WTC11 (cell line): Measurements from ENCODE around the gene TSPAN5. TPM values are rescaled to one million over a fixed set of nuclear protein-coding genes. Genes with fewer than 3 reads are reported as not detected.

Source experiments
- ATAC-seq: fragments of 200-7000 bp; cut with Tn5 transposase; 2 replicates; pipeline ENCODE4 v1.10.0; 2021; ENCODE audit warnings: mild to moderate bottlenecking, moderate library complexity
- CTCF ChIA-PET: fragments of 300-600 bp; sonication (Branson Sonifier 250); formaldehyde crosslinking; loops from one replicate; lab custom pipeline; 2021; ENCODE audit warnings: antibody characterized with exemption; lab: Charles Lee
- POLR2A ChIA-PET: fragments of 350-600 bp; sonication (Branson Sonifier 250); formaldehyde crosslinking; loops from one replicate; lab custom pipeline; 2021; ENCODE audit warnings: antibody characterized with exemption; lab: Charles Lee
- DNase-seq: peaks from one replicate; pipeline ENCODE4 v3.0.0; 2021; ENCODE audit warnings: low spot score
- H3K27ac Mint-ChIP-seq: 2 replicates; pipeline ENCODE4 v1.8.0; 2021; ENCODE audit warnings: mixed read lengths
- H3K27me3 Mint-ChIP-seq: 2 replicates; pipeline ENCODE4 v1.8.0; 2021; ENCODE audit warnings: low read depth, mild to moderate bottlenecking, moderate library complexity, mixed read lengths
- H3K36me3 Mint-ChIP-seq: 2 replicates; pipeline ENCODE4 v1.8.0; 2021; ENCODE audit warnings: mixed read lengths
- H3K4me1 Mint-ChIP-seq: 2 replicates; pipeline ENCODE4 v1.8.0; 2022; ENCODE audit warnings: mixed read lengths
- H3K4me3 Mint-ChIP-seq: 2 replicates; pipeline ENCODE4 v1.8.0; 2021; ENCODE audit warnings: mild to moderate bottlenecking, moderate library complexity, mixed read lengths
- H3K9me3 Mint-ChIP-seq: 2 replicates; pipeline ENCODE4 v1.8.0; 2021; ENCODE audit warnings: mixed read lengths
- CBFB ChIP-seq: sonication (generic); formaldehyde crosslinking; IDR thresholded peaks from 2 replicates; pipeline ENCODE4 v1.8.1; 2022; ENCODE audit warnings: mild to moderate bottlenecking, low read depth, missing genetic modification reagents
- ELF4 ChIP-seq: sonication (generic); formaldehyde crosslinking; IDR thresholded peaks from 2 replicates; pipeline ENCODE4 v1.8.1; 2022; ENCODE audit warnings: low read depth, mild to moderate bottlenecking, moderate library complexity, missing genetic modification reagents
- FOXJ3 ChIP-seq: sonication (generic); formaldehyde crosslinking; IDR thresholded peaks from 2 replicates; pipeline ENCODE4 v1.9.0; 2021; ENCODE audit warnings: missing genetic modification reagents, mild to moderate bottlenecking, borderline replicate concordance
- SP1 ChIP-seq: sonication (generic); formaldehyde crosslinking; conservative IDR thresholded peaks from 2 replicates; pipeline ENCODE4 v1.8.1; 2022; ENCODE audit warnings: missing genetic modification reagents
- ZBTB43 ChIP-seq: sonication (generic); formaldehyde crosslinking; IDR thresholded peaks from 2 replicates; pipeline ENCODE4 v1.8.1; 2023; ENCODE audit warnings: mild to moderate bottlenecking, missing genetic modification reagents
- ZNF219 ChIP-seq: sonication (generic); formaldehyde crosslinking; IDR thresholded peaks from 2 replicates; pipeline ENCODE4 v1.8.0; 2023; ENCODE audit warnings: missing genetic modification reagents, mild to moderate bottlenecking, borderline replicate concordance
- ZNF281 ChIP-seq: sonication (generic); formaldehyde crosslinking; IDR thresholded peaks from 2 replicates; pipeline ENCODE4 v1.8.0; 2023; ENCODE audit warnings: mild to moderate bottlenecking, missing genetic modification reagents
- ZNF423 ChIP-seq: fragments of 250-450 bp; sonication (Bioruptor Pico); IDR thresholded peaks from 2 replicates; pipeline ENCODE4 v2.1.2; 2022; ENCODE audit warnings: mild to moderate bottlenecking, moderate library complexity
- ZSCAN18 ChIP-seq: fragments of 250-450 bp; sonication (Bioruptor Pico); IDR thresholded peaks from 2 replicates; pipeline ENCODE4 v2.1.2; 2022; ENCODE audit warnings: mild to moderate bottlenecking, moderate library complexity
- total RNA-seq: library from RNA; stranded (reverse); gene quantifications from 3 replicates; pipeline ENCODE4 v1.2.3, GENCODE V29; 2021
- TF ChIP-seq, protein P1 (sequence below): fragments of 250-450 bp; sonication (Bioruptor Pico); IDR thresholded peaks from 2 replicates; pipeline ENCODE4 v1.8.0; 2021; ENCODE audit warnings: mild to moderate bottlenecking
- TF ChIP-seq, protein P2 (sequence below): fragments of 200-600 bp; IDR thresholded peaks from 2 replicates; pipeline ENCODE4 v1.8.0; 2022; ENCODE audit warnings: antibody characterized with exemption

Gene TSPAN5
- total RNA-seq, 1 experiment from 2014 or later = 22.7 TPM

- no peak overlapping the region for H3K27ac Mint-ChIP-seq
- H3K4me1 Mint-ChIP-seq = peaks cover 28% of the 10 kb centered on the region
- ATAC-seq = no peak
- H3K4me3 Mint-ChIP-seq = no peak overlapping the region
- H3K27me3 Mint-ChIP-seq = no peaks in the 10 kb centered on the region
- ChIA-PET CTCF (interaction anchor here (1.0 kb wide), 1 partner anchor 207 kb away, joined by 3 read pairs; no protein-coding TSS in a partner anchor), POLR2A (interaction anchor here (0.6 kb wide), 1 partner anchor 11 kb away, joined by 3 read pairs; no protein-coding TSS in a partner anchor)
- H3K9me3 Mint-ChIP-seq = no peaks in the 10 kb centered on the region
- no peaks in the 10 kb centered on the region for H3K36me3 Mint-ChIP-seq
- TF ChIP-seq ZNF281 (CRISPR knock-in tag) = no peak
- DNase-seq = no peak
Measured at GRCh38 chr4:98673978-98674377, 15.6 kb upstream of the TSPAN5 start.

DNA sequence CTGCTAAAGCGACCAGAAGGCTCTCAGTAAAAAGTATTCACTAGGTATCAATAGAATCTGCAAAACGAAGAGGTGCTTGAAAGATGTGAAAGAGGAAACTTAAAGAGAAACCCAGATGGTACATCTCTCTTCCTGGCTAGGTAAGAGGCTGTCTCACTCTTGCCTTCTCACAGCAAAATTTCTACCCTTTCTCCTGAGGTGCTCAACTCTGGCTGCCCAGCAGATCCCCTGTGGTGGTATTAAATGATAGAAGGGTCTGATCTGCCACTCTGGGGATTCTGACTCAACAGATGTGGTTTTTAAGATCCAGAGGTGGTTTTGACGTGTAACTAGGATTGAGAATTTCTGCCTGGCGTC lies 14.9 kb upstream of the TSPAN5 start:
- H3K27me3 Mint-ChIP-seq = no peaks in the 10 kb centered on the region
- H3K36me3 Mint-ChIP-seq = no peaks in the 10 kb centered on the region

More for the DNA sequence above, 14.9 kb upstream of the TSPAN5 start:
- DNase-seq (no peak), ATAC-seq (no peak)
- TF ChIP-seq ZNF423 (CRISPR knock-in tag) (no peak), SP1 (CRISPR knock-in tag) (no peak), ZNF219 (CRISPR knock-in tag) (no peak), ZSCAN18 (CRISPR knock-in tag) (no peak), ZBTB43 (CRISPR knock-in tag) (no peak), ELF4 (CRISPR knock-in tag) (no peak), FOXJ3 (CRISPR knock-in tag) (no peak), CBFB (CRISPR knock-in tag) (no peak)
- TF ChIP-seq, protein P1, sequence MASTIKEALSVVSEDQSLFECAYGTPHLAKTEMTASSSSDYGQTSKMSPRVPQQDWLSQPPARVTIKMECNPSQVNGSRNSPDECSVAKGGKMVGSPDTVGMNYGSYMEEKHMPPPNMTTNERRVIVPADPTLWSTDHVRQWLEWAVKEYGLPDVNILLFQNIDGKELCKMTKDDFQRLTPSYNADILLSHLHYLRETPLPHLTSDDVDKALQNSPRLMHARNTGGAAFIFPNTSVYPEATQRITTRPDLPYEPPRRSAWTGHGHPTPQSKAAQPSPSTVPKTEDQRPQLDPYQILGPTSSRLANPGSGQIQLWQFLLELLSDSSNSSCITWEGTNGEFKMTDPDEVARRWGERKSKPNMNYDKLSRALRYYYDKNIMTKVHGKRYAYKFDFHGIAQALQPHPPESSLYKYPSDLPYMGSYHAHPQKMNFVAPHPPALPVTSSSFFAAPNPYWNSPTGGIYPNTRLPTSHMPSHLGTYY (CRISPR knock-in tag) = no peak
- TF ChIP-seq, protein P2, sequence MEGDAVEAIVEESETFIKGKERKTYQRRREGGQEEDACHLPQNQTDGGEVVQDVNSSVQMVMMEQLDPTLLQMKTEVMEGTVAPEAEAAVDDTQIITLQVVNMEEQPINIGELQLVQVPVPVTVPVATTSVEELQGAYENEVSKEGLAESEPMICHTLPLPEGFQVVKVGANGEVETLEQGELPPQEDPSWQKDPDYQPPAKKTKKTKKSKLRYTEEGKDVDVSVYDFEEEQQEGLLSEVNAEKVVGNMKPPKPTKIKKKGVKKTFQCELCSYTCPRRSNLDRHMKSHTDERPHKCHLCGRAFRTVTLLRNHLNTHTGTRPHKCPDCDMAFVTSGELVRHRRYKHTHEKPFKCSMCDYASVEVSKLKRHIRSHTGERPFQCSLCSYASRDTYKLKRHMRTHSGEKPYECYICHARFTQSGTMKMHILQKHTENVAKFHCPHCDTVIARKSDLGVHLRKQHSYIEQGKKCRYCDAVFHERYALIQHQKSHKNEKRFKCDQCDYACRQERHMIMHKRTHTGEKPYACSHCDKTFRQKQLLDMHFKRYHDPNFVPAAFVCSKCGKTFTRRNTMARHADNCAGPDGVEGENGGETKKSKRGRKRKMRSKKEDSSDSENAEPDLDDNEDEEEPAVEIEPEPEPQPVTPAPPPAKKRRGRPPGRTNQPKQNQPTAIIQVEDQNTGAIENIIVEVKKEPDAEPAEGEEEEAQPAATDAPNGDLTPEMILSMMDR = no peak
- ChIA-PET POLR2A (no interaction called here), CTCF (no interaction called here)
- Mint-ChIP-seq H3K4me1 (peaks cover 29% of the 10 kb centered on the region), H3K9me3 (no peaks in the 10 kb centered on the region), H3K27ac (no peak overlapping the region), H3K4me3 (no peak overlapping the region)
